ENCODE results near the gene HS3ST4. TPM values are rescaled to one million over a fixed set of nuclear protein-coding genes. Genes with fewer than 3 reads are reported as not detected.

The HS3ST4 gene
- total RNA-seq, 1 donor from 2014 or later: not detected

GRCh38 chr16:25877103-25877502, 185.3 kb downstream of the HS3ST4 start:
- no peak for DNase-seq (ENCODE audit: extremely low read depth, low read depth, low spot score)

GRCh38 chr16:25886598-25886997, 194.8 kb downstream of the HS3ST4 start:
- DNase-seq (ENCODE audit: extremely low read depth, low read depth, low spot score): no peak

DNA sequence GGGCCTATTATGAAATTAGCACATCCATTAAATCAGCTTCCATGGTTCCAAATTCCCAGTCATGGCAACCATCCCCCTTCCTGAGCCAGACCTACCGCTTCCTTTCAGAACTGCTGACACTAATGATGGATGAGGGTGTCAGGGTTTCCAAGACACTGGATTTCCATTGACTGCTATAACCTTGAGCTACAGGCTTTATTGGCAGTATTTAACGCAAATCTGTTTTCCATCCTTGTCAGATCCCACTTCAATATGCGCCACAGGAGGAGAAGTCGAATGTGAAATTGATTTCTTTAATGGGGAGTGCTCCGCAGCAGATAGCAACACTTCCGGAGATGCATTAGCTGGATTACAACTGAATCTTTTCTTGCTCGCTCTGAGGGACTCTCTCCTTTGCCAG, 197.1 kb downstream of the HS3ST4 start:
- DNase-seq (ENCODE audit: extremely low read depth, low read depth, low spot score): no peak

- DNase-seq (ENCODE audit: extremely low read depth, low read depth, low spot score): no peak
Observed at GRCh38 chr16:25893332-25893731, 201.6 kb downstream of the HS3ST4 start.

GRCh38 chr16:25894093-25894492, 202.3 kb downstream of the HS3ST4 start:
- no peak for DNase-seq (ENCODE audit: extremely low read depth, low read depth, low spot score)

- DNase-seq (ENCODE audit: extremely low read depth, low read depth, low spot score): no peak
Observed at GRCh38 chr16:25895380-25895779, 203.6 kb downstream of the HS3ST4 start.

DNA sequence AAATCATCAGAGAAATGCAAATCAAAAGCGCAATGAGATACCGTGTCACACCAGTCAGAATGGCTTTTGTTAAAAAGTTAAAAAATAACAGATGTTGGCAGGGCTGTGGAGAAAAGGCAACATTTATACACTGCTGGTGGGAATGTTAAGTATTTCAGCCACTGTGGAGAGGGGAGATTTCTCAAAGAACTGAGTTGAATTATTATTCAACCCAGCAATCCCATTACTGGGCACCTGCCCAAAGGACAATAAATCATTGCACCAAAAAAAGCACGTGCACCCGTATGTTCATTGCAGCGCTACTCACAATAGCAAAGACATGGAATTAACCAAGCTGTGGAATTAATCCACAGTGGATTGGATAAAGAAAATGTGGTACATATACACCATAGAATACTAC, 204.7 kb downstream of the HS3ST4 start:
- DNase-seq (ENCODE audit: extremely low read depth, low read depth, low spot score): no peak

DNA sequence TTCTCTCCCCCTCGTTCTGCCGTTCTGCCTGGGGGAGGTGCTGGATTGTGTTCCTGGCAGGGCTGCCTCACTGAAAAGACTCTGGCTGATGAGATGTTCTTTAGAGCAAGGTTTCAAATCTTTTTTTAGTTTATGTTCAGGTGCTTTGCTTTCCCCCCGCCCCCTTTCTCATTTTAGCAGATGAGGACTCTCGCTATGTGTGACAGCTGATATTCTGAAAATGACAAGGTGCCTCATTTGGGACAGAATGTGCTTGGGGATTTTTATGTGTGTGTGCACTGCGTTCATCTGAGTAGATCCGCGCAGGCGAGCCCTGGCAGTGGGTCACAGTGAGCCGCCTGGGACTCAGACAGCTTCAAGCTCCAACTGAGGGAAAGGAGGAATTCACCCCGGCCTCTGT, 205.9 kb downstream of the HS3ST4 start:
- no peak for DNase-seq (ENCODE audit: extremely low read depth, low read depth, low spot score)

DNA sequence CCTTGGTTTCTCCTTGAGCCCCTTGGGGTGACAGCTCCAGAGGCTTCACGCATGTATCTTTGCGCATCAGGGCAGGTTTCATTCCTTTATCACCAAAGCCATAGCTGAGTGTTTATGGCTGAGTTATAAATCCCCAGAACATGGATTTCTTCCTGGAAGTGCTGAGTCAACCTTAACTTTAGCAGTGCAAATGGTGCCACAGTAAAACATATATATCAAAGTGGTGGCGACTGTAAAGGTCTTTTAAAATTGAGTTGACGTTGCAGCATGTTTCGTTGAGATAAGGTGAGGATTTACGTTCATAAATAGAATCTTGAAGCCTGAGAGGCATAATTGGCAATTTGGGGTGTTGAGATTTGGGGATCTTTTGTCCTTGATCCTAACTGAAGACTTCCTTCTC, 214.1 kb downstream of the HS3ST4 start:
- no peak for DNase-seq (ENCODE audit: extremely low read depth, low read depth, low spot score)

- DNase-seq (ENCODE audit: extremely low read depth, low read depth, low spot score): no peak
Observed at GRCh38 chr16:25910971-25911370, 219.2 kb downstream of the HS3ST4 start.

DNA sequence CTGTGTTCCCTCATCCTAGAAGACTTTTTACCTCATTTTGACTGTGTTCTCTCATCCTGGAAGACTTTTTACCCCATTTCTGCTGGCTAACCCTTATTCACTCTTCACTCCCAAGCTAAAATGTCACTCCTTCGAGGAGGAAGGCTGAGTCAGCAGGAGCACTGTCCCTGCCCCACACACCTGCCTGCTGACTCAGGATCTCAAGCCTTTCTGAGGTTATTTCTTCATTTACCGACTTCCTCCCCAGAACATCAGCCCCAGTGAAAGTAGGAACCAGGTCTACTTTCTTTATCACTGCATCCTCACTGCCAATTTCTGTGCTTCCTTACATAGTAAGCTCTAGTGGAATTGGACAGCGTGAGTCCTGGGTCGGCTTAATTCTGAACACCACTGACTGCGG, 220.6 kb downstream of the HS3ST4 start:
- no peak for DNase-seq (ENCODE audit: extremely low read depth, low read depth, low spot score)

GRCh38 chr16:25914357-25914962, 222.7 kb downstream of the HS3ST4 start:
- no peak for DNase-seq (ENCODE audit: extremely low read depth, low read depth, low spot score)

DNA sequence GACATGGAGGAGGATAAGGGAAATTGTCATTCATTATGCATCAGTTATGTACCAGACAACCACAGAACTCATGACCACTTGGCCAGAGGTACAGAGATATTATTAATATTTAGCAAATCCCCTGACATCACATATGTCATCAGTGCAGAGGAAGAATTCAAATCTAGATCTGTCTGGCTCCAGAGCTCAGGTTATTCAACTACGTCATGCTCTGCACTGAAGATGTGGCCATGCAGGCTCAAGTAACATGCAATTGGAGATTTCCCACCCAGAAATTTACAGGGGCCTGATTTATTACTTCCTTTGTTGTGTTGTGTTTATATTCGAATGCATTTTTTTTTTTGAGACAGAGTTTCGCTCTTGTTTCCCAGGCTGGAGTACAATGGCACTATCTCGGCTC, 224.3 kb downstream of the HS3ST4 start:
- DNase-seq (ENCODE audit: extremely low read depth, low read depth, low spot score): no peak

- DNase-seq (ENCODE audit: extremely low read depth, low read depth, low spot score): no peak
Observed at GRCh38 chr16:25922438-25922837, 230.7 kb downstream of the HS3ST4 start.

DNA sequence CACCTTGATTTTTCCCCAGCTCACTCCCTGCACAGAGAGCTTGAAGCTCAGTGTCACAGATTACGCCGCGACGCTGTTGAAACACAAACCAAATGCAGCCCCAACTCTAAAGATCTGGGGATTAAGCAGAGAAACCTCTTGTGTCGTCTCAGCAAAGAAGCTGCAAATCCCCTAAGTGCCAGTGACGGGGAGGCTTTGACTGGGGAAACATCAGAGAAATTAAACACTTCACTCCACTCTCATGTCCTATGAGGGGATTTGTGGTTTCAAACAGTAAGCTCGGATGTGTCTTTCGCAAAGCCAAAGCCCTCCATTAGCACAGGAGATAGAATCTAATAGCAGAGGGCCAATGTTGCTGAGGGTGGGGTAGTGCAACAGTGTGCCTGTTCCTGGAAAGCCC, 233.7 kb downstream of the HS3ST4 start:
- DNase-seq (ENCODE audit: extremely low read depth, low read depth, low spot score): no peak

GRCh38 chr16:25931473-25932035, 239.8 kb downstream of the HS3ST4 start:
- no peak for DNase-seq (ENCODE audit: extremely low read depth, low read depth, low spot score)

DNA sequence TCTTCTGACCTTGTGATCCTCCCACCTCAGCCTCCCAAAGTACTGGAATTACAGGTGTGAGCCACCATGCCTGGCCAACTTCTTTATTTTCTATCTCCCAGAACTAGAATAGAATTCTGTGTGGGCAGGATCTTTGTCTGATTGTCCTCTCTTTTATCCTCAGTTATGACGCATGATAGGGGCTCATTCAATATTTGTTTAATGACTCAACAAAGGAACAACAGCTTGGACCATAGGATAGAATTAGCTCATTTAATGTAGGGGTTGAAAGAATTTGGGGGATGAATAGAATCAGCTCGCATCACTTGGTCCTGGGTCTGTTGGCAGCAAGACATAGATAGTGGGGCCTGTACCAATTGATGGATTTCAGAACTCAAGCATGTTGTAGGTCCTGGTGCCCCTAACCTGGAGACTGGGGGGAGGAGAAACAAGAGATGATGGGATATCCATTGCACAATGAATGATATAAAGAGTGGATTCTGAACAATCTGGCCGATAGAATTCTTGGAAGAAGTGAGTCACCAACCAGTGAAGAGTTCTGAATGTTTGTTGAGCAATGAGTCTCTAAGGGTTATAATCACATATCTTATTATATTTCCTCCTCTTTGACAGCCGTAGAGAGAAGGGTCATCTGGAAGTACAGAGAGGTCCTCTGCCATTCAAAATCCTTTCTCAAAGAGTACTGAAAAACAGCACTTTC, 250.2 kb downstream of the HS3ST4 start:
- DNase-seq (ENCODE audit: extremely low read depth, low read depth, low spot score): no peak

GRCh38 chr16:25950586-25951281, 259.0 kb downstream of the HS3ST4 start:
- no peak for DNase-seq (ENCODE audit: extremely low read depth, low read depth, low spot score)

DNA sequence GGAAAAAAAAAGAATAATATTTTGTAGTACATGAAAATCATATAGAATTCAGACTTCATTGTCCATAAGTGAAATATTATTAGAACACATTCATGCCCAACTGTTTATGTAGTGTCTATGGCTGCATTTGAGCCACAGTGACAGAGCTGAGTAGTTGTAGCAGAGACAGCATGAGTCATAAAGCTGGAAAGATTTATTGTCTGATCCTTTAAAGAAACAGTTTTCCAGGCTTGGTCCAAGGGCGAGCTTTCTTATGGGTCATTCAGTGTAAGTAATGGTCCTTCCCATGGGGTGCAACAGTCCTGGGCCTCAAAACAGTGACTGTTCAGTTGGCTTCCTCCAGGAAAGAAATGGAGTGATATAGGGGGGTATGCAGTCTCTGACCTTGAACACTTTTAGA, 260.2 kb downstream of the HS3ST4 start:
- DNase-seq (ENCODE audit: extremely low read depth, low read depth, low spot score): no peak

GRCh38 chr16:25952983-25953382, 261.2 kb downstream of the HS3ST4 start:
- DNase-seq (ENCODE audit: extremely low read depth, low read depth, low spot score): no peak

DNA sequence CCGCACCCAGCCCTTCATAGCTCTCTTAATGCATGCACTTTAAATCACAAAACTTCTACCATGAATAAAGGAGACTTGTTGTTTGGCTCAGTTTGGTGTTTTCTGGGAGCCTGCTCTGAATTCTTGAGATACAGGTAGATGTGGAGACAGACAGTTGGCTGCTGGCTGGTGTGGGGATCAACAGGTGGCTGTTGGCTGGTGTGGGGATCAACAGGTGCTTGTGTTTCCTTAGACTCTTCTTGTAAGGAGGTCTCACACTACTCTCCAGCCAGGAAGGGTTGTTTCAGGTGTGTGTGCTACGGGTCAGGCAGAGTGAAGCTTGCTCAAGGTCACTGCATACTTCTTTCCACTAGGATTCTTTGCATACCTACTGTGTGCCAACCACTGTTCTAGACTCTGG, 265.9 kb downstream of the HS3ST4 start:
- no peak for DNase-seq (ENCODE audit: extremely low read depth, low read depth, low spot score)

DNA sequence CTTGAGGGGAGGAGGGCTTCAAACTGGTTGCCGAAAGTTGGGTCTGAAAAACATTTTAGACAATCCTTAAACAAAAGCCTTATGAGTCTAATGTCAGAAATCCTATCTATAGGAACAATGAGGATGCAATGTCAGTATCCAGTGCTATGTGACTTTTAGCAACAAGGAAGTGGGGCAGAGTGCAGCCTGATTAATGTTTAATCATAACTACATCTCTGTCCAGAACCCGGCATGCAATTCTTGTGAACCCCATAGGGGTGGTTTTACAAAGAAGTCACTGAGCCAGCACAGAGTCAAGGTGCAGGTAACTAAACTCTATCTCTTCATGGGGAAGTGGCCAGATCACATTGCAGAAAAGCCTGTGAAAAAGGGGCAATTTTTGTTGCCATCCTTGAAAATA, 267.5 kb downstream of the HS3ST4 start:
- DNase-seq (ENCODE audit: extremely low read depth, low read depth, low spot score): no peak

All from glomerular endothelial cell (primary cell).